CD8-positive, alpha-beta memory T cell (primary cell): Measurements from ENCODE around the gene KLK10. TPM values are rescaled to one million over a fixed set of nuclear protein-coding genes. Genes with fewer than 3 reads are reported as not detected.

Source experiments
- CTCF ChIA-PET: fragments of 350-600 bp; sonication (Branson Sonifier 250); formaldehyde crosslinking; loops from one replicate; lab custom pipeline; 2021; ENCODE audit warnings: antibody characterized with exemption; lab: Charles Lee
- POLR2A ChIA-PET: fragments of 350-600 bp; sonication (Branson Sonifier 250); formaldehyde crosslinking; loops from one replicate; lab custom pipeline; 2021; ENCODE audit warnings: antibody characterized with exemption; lab: Charles Lee
- DNase-seq, 5 donors: peaks; one replicate each; pipeline versions ENCODE4 v3.0.0 to v3.0.0-alpha.2; 2020 to 2022; ENCODE audit warnings: mixed read lengths in 1 of 5
- H3K27ac ChIP-seq: one replicate; pipeline ENCODE4 v1.7.0; 2013; ENCODE audit warnings: low read depth, mild to moderate bottlenecking, low read length, moderate library complexity
- H3K27me3 ChIP-seq: 2 replicates; pipeline ENCODE4 v1.7.0; 2013; ENCODE audit warnings: low read length, mild to moderate bottlenecking; ENCODE audit not compliant: insufficient read depth, poor library complexity, severe bottlenecking
- H3K36me3 ChIP-seq: 2 replicates; pipeline ENCODE4 v1.7.0; 2013; ENCODE audit warnings: mild to moderate bottlenecking, low read length, moderate library complexity; ENCODE audit not compliant: insufficient read depth
- H3K4me1 ChIP-seq: 2 replicates; pipeline ENCODE4 v1.7.0; 2013; ENCODE audit warnings: mild to moderate bottlenecking, low read length, moderate library complexity; ENCODE audit not compliant: insufficient read depth
- H3K4me3 ChIP-seq: 2 replicates; pipeline ENCODE4 v1.7.0; 2013; ENCODE audit warnings: mild to moderate bottlenecking, low read length
- H3K9me3 ChIP-seq: 2 replicates; pipeline ENCODE4 v1.7.0; 2013; ENCODE audit warnings: mild to moderate bottlenecking, low read length
- H3K27ac Mint-ChIP-seq, 8 donors: one replicate each; pipeline ENCODE4 v1.8.0; 2020 to 2021; ENCODE audit warnings: mixed read lengths in 8 of 8, mild to moderate bottlenecking in 6 of 8, inconsistent platforms in 3 of 8, moderate library complexity in 3 of 8
- H3K27me3 Mint-ChIP-seq, 2 donors: one replicate each; pipeline ENCODE4 v1.8.0; 2020 to 2021; ENCODE audit warnings: mixed read lengths in 2 of 2, mild to moderate bottlenecking in 1 of 2, moderate library complexity in 1 of 2
- H3K36me3 Mint-ChIP-seq, 3 donors: one replicate each; pipeline ENCODE4 v1.8.0; 2020 to 2021; ENCODE audit warnings: mixed read lengths in 3 of 3, inconsistent platforms in 1 of 3, mild to moderate bottlenecking in 1 of 3
- H3K4me1 Mint-ChIP-seq, 3 donors: one replicate each; pipeline ENCODE4 v1.8.0; 2020 to 2021; ENCODE audit warnings: mixed read lengths in 3 of 3, inconsistent platforms in 1 of 3, mild to moderate bottlenecking in 1 of 3
- H3K4me3 Mint-ChIP-seq, 7 donors: one replicate each; pipeline ENCODE4 v1.8.0; 2020 to 2021; ENCODE audit warnings: mixed read lengths in 7 of 7, mild to moderate bottlenecking in 6 of 7, moderate library complexity in 4 of 7, inconsistent platforms in 2 of 7
- H3K9me3 Mint-ChIP-seq, 5 donors: one replicate each; pipeline ENCODE4 v1.8.0; 2020 to 2022; ENCODE audit warnings: mixed read lengths in 5 of 5, mild to moderate bottlenecking in 3 of 5, moderate library complexity in 2 of 5, inconsistent platforms in 1 of 5
- polyA plus RNA-seq: library from polyadenylated mRNA; unstranded; fragments of 300-500 nt; fragmentation: Illumina TruSeq; gene quantifications from one replicate; pipeline ENCODE4 v1.2.3, GENCODE V29; 2021
- total RNA-seq, 2 experiments: library from RNA; stranded (reverse); gene quantifications; one replicate each; pipeline ENCODE4 v1.2.3, GENCODE V29; 2021

KLK10 gene
- total and polyA plus RNA-seq, 3 experiments from 2014 or later = not detected

- H3K9me3 ChIP-seq = no peaks in the 10 kb centered on the region
- H3K36me3 Mint-ChIP-seq = no peaks in the 10 kb centered on the region
- no peak overlapping the region for H3K4me3 ChIP-seq
- peak in 1 of 5 donors; percentile 2 for DNase-seq
- H3K27me3 Mint-ChIP-seq = peaks cover 31 to 57% of the 10 kb centered on the region in 2 donors
- H3K27ac Mint-ChIP-seq = no peak overlapping the region
- CTCF ChIA-PET = no interaction called here
- no peaks in the 10 kb centered on the region for H3K4me1 ChIP-seq
- H3K4me1 Mint-ChIP-seq = no peaks in the 10 kb centered on the region
- H3K36me3 ChIP-seq = no peaks in the 10 kb centered on the region
- H3K27me3 ChIP-seq = peaks cover 4% of the 10 kb centered on the region
- peak overlapping the region in 1 of 7 donors; percentile 12 for H3K4me3 Mint-ChIP-seq
- peaks cover 0 to 2% (median 0%) of the 10 kb centered on the region in 5 donors for H3K9me3 Mint-ChIP-seq
- POLR2A ChIA-PET = no interaction called here
- no peak overlapping the region for H3K27ac ChIP-seq
These were observed 16.8 kb downstream of the KLK10 start for GRCh38 chr19:51002542-51003311.

DNA sequence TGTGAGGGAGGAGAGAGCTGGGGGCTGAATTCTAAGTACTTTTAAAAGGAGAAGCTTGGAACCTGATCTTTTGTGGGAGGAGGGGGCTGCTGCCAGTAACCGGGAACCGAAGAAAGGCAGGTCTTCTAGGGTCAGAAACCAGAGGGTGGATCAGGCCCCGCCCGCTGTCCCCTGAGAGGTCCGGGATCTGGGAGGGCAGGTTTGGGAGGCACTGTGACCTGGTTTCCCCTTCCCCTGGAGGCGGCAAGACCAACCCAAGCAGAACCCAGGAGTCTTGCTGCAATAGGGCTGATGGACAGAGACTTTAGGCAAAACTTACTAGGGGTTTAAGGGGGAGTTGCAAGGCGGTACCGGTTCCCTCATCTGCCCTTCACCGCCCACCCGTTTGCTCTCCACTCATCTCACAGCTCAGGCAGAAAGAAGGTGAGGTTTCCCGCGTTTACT lies 17.4 kb downstream of the KLK10 start:
- CTCF ChIA-PET = no interaction called here
- H3K4me3 Mint-ChIP-seq = no peak overlapping the region

DNA sequence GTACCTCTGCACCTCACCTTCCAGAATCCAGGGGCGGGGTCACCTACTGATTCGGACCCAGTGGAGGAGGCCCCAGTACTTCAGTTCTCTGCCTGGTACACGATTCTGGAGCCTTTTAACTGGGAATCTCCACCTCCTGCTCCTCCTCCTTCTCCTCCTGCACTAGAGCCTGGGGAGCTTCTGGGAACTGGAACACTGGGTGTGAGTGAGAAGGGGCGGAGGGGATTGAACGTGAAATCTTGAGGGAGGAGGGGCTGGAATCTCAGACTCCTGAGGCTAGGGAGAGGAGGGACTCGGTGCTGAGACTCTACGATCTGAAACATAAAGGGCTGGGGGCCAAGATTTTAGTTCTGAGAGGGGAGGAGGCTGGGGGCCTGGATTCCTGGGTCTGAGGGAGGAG lies 18.0 kb downstream of the KLK10 start, which contains the start of gene KLK8:
KLK8 (minus strand) TSS at position 90 of the 400 bp plus-strand sequence. CDS start 437 bp downstream, outside the sequence.
- CTCF ChIA-PET = no interaction called here
- H3K27ac Mint-ChIP-seq = no peak within 1 kb of the TSS
- POLR2A ChIA-PET = no interaction called here

More for the DNA sequence above, 17.4 kb downstream of the KLK10 start:
- Mint-ChIP-seq H3K27me3 (peaks cover 36 to 52% of the 10 kb centered on the region in 2 donors), H3K4me1 (no peaks in the 10 kb centered on the region), H3K9me3 (peaks cover 0 to 2% (median 0%) of the 10 kb centered on the region in 5 donors), H3K36me3 (no peaks in the 10 kb centered on the region), H3K27ac (no peak overlapping the region)
- no peak overlapping the region for H3K4me3 ChIP-seq
- no peak overlapping the region for H3K27ac ChIP-seq
- H3K4me1 ChIP-seq = no peaks in the 10 kb centered on the region
- H3K36me3 ChIP-seq = no peaks in the 10 kb centered on the region
- DNase-seq = no peak
- POLR2A ChIA-PET = no interaction called here
- peaks cover 4% of the 10 kb centered on the region for H3K27me3 ChIP-seq
- H3K9me3 ChIP-seq = no peaks in the 10 kb centered on the region

DNA sequence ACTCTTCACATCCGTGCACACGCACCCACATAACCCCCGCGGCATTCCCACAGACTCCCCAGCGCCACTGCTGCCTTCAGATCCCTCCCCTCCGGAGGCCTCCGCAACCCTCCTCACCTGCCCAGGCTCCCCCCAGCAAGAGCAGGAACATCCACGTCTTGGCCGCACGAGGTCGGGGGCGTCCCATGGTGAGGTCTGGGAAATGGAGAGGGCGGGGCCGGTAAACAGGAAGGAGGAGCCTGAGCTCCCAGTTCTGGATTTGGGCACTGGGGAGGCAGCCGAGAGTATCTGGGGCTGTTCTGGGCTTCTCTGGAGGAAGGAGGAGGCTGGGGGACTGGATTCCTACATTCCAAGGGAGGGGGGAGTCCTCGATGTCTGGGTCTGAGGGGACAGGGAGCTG lies 18.5 kb downstream of the KLK10 start:
- H3K27ac Mint-ChIP-seq = no peak overlapping the region
- DNase-seq = no peak
- H3K36me3 Mint-ChIP-seq = no peaks in the 10 kb centered on the region
- peaks cover 0 to 4% (median 0%) of the 10 kb centered on the region in 5 donors for H3K9me3 Mint-ChIP-seq
- ChIA-PET POLR2A (no interaction called here), CTCF (no interaction called here)
- Histone ChIP-seq H3K27ac (no peak overlapping the region), H3K9me3 (no peaks in the 10 kb centered on the region), H3K27me3 (peaks cover 4% of the 10 kb centered on the region), H3K36me3 (no peaks in the 10 kb centered on the region), H3K4me3 (no peak overlapping the region), H3K4me1 (no peaks in the 10 kb centered on the region)
- H3K4me1 Mint-ChIP-seq = no peaks in the 10 kb centered on the region
- peaks cover 37 to 55% of the 10 kb centered on the region in 2 donors for H3K27me3 Mint-ChIP-seq
- no peak overlapping the region for H3K4me3 Mint-ChIP-seq

More for the DNA sequence above, 18.0 kb downstream of the KLK10 start, which contains the start of gene KLK8:
- H3K27ac ChIP-seq = no peak within 1 kb of the TSS
- DNase-seq = no peak
- no peak within 1 kb of the TSS for H3K4me3 ChIP-seq
- no peaks in the 10 kb centered on the region for H3K36me3 Mint-ChIP-seq
- H3K9me3 ChIP-seq = no peaks in the 10 kb centered on the region
- peak within 1 kb of the TSS in 1 of 7 donors; percentile 12 for H3K4me3 Mint-ChIP-seq
- H3K4me1 ChIP-seq = no peaks in the 10 kb centered on the region
- H3K27me3 Mint-ChIP-seq = peaks cover 38 to 55% of the 10 kb centered on the region in 2 donors
- peaks cover 4% of the 10 kb centered on the region for H3K27me3 ChIP-seq
- H3K36me3 ChIP-seq = no peaks in the 10 kb centered on the region
- H3K9me3 Mint-ChIP-seq = peaks cover 0 to 2% (median 0%) of the 10 kb centered on the region in 5 donors
- no peaks in the 10 kb centered on the region for H3K4me1 Mint-ChIP-seq

- Mint-ChIP-seq H3K36me3 (no peaks in the 10 kb centered on the region), H3K27me3 (peaks cover 36 to 55% of the 10 kb centered on the region in 2 donors), H3K4me3 (no peak overlapping the region), H3K4me1 (no peaks in the 10 kb centered on the region), H3K27ac (no peak overlapping the region), H3K9me3 (peaks cover 0 to 4% (median 0%) of the 10 kb centered on the region in 5 donors)
- Histone ChIP-seq H3K9me3 (no peaks in the 10 kb centered on the region), H3K27ac (no peak overlapping the region), H3K4me3 (no peak overlapping the region), H3K27me3 (peaks cover 4% of the 10 kb centered on the region), H3K36me3 (no peaks in the 10 kb centered on the region), H3K4me1 (no peaks in the 10 kb centered on the region)
- ChIA-PET POLR2A (no interaction called here), CTCF (no interaction called here)
- no peak for DNase-seq
These were observed 19.1 kb downstream of the KLK10 start for GRCh38 chr19:51000426-51000825.

- H3K9me3 Mint-ChIP-seq = peaks cover 0 to 2% (median 0%) of the 10 kb centered on the region in 5 donors
- no peak overlapping the region for H3K4me3 Mint-ChIP-seq
- no peaks in the 10 kb centered on the region for H3K4me1 Mint-ChIP-seq
- ChIA-PET POLR2A (no interaction called here), CTCF (no interaction called here)
- Histone ChIP-seq H3K36me3 (no peaks in the 10 kb centered on the region), H3K27ac (no peak overlapping the region), H3K9me3 (no peaks in the 10 kb centered on the region), H3K4me3 (no peak overlapping the region), H3K27me3 (peaks cover 4% of the 10 kb centered on the region), H3K4me1 (no peaks in the 10 kb centered on the region)
- peaks cover 27 to 53% of the 10 kb centered on the region in 2 donors for H3K27me3 Mint-ChIP-seq
- DNase-seq = no peak
- H3K27ac Mint-ChIP-seq = no peak overlapping the region
- no peaks in the 10 kb centered on the region for H3K36me3 Mint-ChIP-seq
These were observed 20.8 kb downstream of the KLK10 start for GRCh38 chr19:50998686-50999085.

DNA sequence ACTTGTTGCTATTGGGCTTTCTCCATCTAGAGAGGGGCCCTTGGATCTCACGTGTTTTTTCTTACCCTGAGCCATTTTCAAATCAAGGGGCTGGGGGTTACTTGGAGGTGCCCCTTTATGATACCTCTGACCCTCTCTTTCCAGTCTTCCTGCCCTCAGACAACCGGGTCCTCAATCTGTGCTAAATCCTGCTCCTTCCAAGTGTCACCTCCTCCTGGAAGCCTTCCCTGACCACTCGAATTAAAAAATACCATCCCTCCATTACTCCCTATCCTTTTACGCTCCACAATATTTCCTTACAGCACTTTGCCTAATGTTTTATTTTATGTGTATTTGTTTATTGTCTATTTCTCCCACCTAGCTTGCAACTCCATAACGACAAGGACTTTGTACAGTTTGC lies 21.4 kb downstream of the KLK10 start:
- Histone ChIP-seq H3K36me3 (no peaks in the 10 kb centered on the region), H3K9me3 (no peaks in the 10 kb centered on the region), H3K27ac (no peak overlapping the region), H3K4me1 (no peaks in the 10 kb centered on the region), H3K4me3 (no peak overlapping the region), H3K27me3 (peaks cover 4% of the 10 kb centered on the region)
- POLR2A ChIA-PET = no interaction called here
- CTCF ChIA-PET = no interaction called here
- DNase-seq = no peak
- H3K4me1 Mint-ChIP-seq = no peaks in the 10 kb centered on the region
- peaks cover 0 to 2% (median 0%) of the 10 kb centered on the region in 5 donors for H3K9me3 Mint-ChIP-seq
- H3K36me3 Mint-ChIP-seq = no peaks in the 10 kb centered on the region
- H3K27ac Mint-ChIP-seq = no peak overlapping the region
- H3K27me3 Mint-ChIP-seq = peaks cover 25 to 48% of the 10 kb centered on the region in 2 donors
- H3K4me3 Mint-ChIP-seq = no peak overlapping the region

DNA sequence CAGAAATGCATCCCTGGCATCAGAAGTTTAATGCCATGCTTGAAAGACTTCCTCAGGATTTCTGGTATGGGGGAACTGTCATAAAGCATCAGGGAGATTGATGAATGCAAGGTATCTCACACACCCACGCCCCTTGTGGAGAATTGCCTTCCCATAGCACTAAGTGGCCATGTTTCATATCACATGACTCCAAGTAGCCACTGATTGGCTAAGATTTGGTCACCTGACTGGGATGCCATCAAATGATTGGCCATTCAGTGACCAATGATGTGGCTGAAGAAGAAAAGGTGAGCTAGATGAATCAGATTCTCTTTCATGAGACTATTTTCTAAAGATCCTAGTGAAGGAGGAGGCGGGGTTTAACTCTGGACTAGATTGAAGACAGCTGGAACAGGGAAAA lies 25.4 kb downstream of the KLK10 start:
- Histone ChIP-seq H3K4me3 (no peak overlapping the region), H3K36me3 (no peaks in the 10 kb centered on the region), H3K4me1 (no peaks in the 10 kb centered on the region), H3K27me3 (no peaks in the 10 kb centered on the region), H3K9me3 (no peaks in the 10 kb centered on the region), H3K27ac (no peak overlapping the region)
- ChIA-PET CTCF (no interaction called here), POLR2A (no interaction called here)
- H3K27me3 Mint-ChIP-seq = peaks cover 29 to 51% of the 10 kb centered on the region in 2 donors
- no peak overlapping the region for H3K27ac Mint-ChIP-seq
- no peaks in the 10 kb centered on the region for H3K36me3 Mint-ChIP-seq
- DNase-seq = no peak
- H3K9me3 Mint-ChIP-seq = peaks cover 0 to 4% (median 2%) of the 10 kb centered on the region in 5 donors
- H3K4me1 Mint-ChIP-seq = no peaks in the 10 kb centered on the region
- no peak overlapping the region for H3K4me3 Mint-ChIP-seq
